H9 (cell line): Measurements from ENCODE around the gene BHLHE40. TPM values are rescaled to one million over a fixed set of nuclear protein-coding genes. Genes with fewer than 3 reads are reported as not detected.

ENCODE experiments used
- DNase-seq: peaks from one replicate; pipeline ENCODE4 v3.0.0-alpha.2; 2017
- H2AFZ ChIP-seq: one replicate; pipeline ENCODE4 v1.6.1; 2013; ENCODE audit warnings: mild to moderate bottlenecking, low read length, control low read depth, moderate library complexity
- H2AK5ac ChIP-seq: 2 replicates; pipeline ENCODE4 v1.6.1; 2013; ENCODE audit warnings: low read length, control low read depth, mixed read lengths; ENCODE audit not compliant: insufficient read length
- H2BK120ac ChIP-seq: one replicate; pipeline ENCODE4 v1.6.1; 2013; ENCODE audit warnings: low read depth, mild to moderate bottlenecking, low read length, control low read depth, inconsistent platforms; ENCODE audit not compliant: poor library complexity, severe bottlenecking
- H2BK12ac ChIP-seq: 2 replicates; pipeline ENCODE4 v1.6.1; 2013; ENCODE audit warnings: low read length, control low read depth, mixed read lengths, low read depth; ENCODE audit not compliant: insufficient read length
- H2BK15ac ChIP-seq: 2 replicates; pipeline ENCODE4 v1.6.1; 2013; ENCODE audit warnings: low read depth, low read length, control low read depth
- H2BK20ac ChIP-seq: one replicate; pipeline ENCODE4 v1.6.1; 2013; ENCODE audit warnings: low read depth, mild to moderate bottlenecking, low read length, control low read depth, inconsistent platforms; ENCODE audit not compliant: poor library complexity, severe bottlenecking
- H2BK5ac ChIP-seq: 2 replicates; pipeline ENCODE4 v1.6.1; 2013; ENCODE audit warnings: low read length, control low read depth, mixed read lengths; ENCODE audit not compliant: insufficient read length
- H3K14ac ChIP-seq: 2 replicates; pipeline ENCODE4 v1.6.1; 2013; ENCODE audit warnings: low read length, control low read depth; ENCODE audit not compliant: insufficient read depth
- H3K18ac ChIP-seq: 2 replicates; pipeline ENCODE4 v1.6.1; 2013; ENCODE audit warnings: low read depth, mild to moderate bottlenecking, mixed read lengths, low read length, control low read depth; ENCODE audit not compliant: insufficient read length
- H3K23ac ChIP-seq: 2 replicates; pipeline ENCODE4 v1.6.1; 2013; ENCODE audit warnings: low read length, control low read depth, mixed read lengths, low read depth; ENCODE audit not compliant: insufficient read length
- H3K23me2 ChIP-seq: 2 replicates; pipeline ENCODE4 v1.6.1; 2013; ENCODE audit warnings: low read depth, mild to moderate bottlenecking, mixed read lengths, low read length, control low read depth; ENCODE audit not compliant: insufficient read length, poor library complexity, severe bottlenecking
- H3K27ac ChIP-seq: 2 replicates; pipeline ENCODE4 v1.5.1; 2013; ENCODE audit warnings: low read length, control low read depth, mixed read lengths, low read depth; ENCODE audit not compliant: insufficient read length
- H3K27me3 ChIP-seq: 2 replicates; pipeline ENCODE4 v1.6.1; 2013; ENCODE audit warnings: low read length, control low read depth, inconsistent platforms; ENCODE audit not compliant: insufficient read depth
- H3K4ac ChIP-seq: 2 replicates; pipeline ENCODE4 v1.6.1; 2013; ENCODE audit warnings: low read depth, mild to moderate bottlenecking, control low read depth, inconsistent platforms, low read length, moderate library complexity
- H3K4me1 ChIP-seq: 2 replicates; pipeline ENCODE4 v1.6.1; 2013; ENCODE audit warnings: low read length, control low read depth, inconsistent platforms; ENCODE audit not compliant: insufficient read depth
- H3K4me2 ChIP-seq: 2 replicates; pipeline ENCODE4 v1.6.1; 2013; ENCODE audit warnings: low read length, control low read depth, mixed read lengths; ENCODE audit not compliant: insufficient read length, insufficient read depth
- H3K56ac ChIP-seq: 2 replicates; pipeline ENCODE4 v1.6.1; 2013; ENCODE audit warnings: low read depth, mild to moderate bottlenecking, mixed read lengths, low read length, control low read depth; ENCODE audit not compliant: insufficient read length
- H3K79me1 ChIP-seq: 2 replicates; pipeline ENCODE4 v1.6.1; 2013; ENCODE audit warnings: low read depth, mild to moderate bottlenecking, moderate library complexity, low read length, control low read depth, inconsistent platforms; ENCODE audit not compliant: insufficient read depth, poor library complexity, severe bottlenecking
- H3K79me2 ChIP-seq: 2 replicates; pipeline ENCODE4 v1.6.1; 2013; ENCODE audit warnings: low read length, control low read depth, inconsistent platforms; ENCODE audit not compliant: insufficient read depth
- H3K9ac ChIP-seq: 2 replicates; pipeline ENCODE4 v1.6.1; 2013; ENCODE audit warnings: low read length, control low read depth, mixed read lengths; ENCODE audit not compliant: insufficient read length; ENCODE audit errors: extremely low read depth
- H3K9me3 ChIP-seq: one replicate; pipeline ENCODE4 v1.6.1; 2013; ENCODE audit warnings: low read depth, low read length, inconsistent platforms; ENCODE audit not compliant: control insufficient read depth
- H3T11ph ChIP-seq: one replicate; pipeline ENCODE4 v1.6.1; 2013; ENCODE audit warnings: mild to moderate bottlenecking, low read length, control low read depth, inconsistent platforms
- H4K20me1 ChIP-seq: one replicate; pipeline ENCODE4 v1.6.1; 2013; ENCODE audit not compliant: control insufficient read depth, insufficient read length, insufficient read depth
- H4K5ac ChIP-seq: 2 replicates; pipeline ENCODE4 v1.6.1; 2013; ENCODE audit warnings: low read depth, mild to moderate bottlenecking, mixed read lengths, low read length, control low read depth; ENCODE audit not compliant: insufficient read length
- H4K8ac ChIP-seq: replicated peaks from 2 replicates; pipeline ENCODE4 v1.6.1; 2013; ENCODE audit warnings: low read length, control low read depth, mixed read lengths, low read depth; ENCODE audit not compliant: insufficient read length
- H4K91ac ChIP-seq: 2 replicates; pipeline ENCODE4 v1.6.1; 2013; ENCODE audit warnings: low read depth, mild to moderate bottlenecking, moderate library complexity, mixed read lengths, low read length, control low read depth; ENCODE audit not compliant: insufficient read length
- H3K27ac Mint-ChIP-seq, 3 experiments: 2 replicates in 2 of 3; 3 replicates in 1 of 3; pipeline ENCODE4 v1.8.0; 2020 to 2021; ENCODE audit warnings: mixed read lengths in 3 of 3, mild to moderate bottlenecking in 1 of 3, moderate library complexity in 1 of 3
- H3K27me3 Mint-ChIP-seq: 2 replicates; pipeline ENCODE4 v1.8.0; 2021; ENCODE audit warnings: low read depth, mild to moderate bottlenecking, moderate library complexity, mixed read lengths
- H3K36me3 Mint-ChIP-seq, 3 experiments: 2 replicates in 2 of 3; 3 replicates in 1 of 3; pipeline ENCODE4 v1.8.0; 2020 to 2021; ENCODE audit warnings: low read depth in 3 of 3, mixed read lengths in 3 of 3; ENCODE audit not compliant: insufficient read depth in 1 of 3
- H3K4me1 Mint-ChIP-seq, 2 experiments: 2 replicates each; pipeline ENCODE4 v1.8.0; 2020; ENCODE audit warnings: mixed read lengths in 2 of 2
- H3K4me3 Mint-ChIP-seq, 2 experiments: 2 replicates in 1 of 2; 3 replicates in 1 of 2; pipeline ENCODE4 v1.8.0; 2020 to 2021; ENCODE audit warnings: mild to moderate bottlenecking in 2 of 2, mixed read lengths in 2 of 2, moderate library complexity in 1 of 2
- H3K9me3 Mint-ChIP-seq, 2 experiments: 2 replicates in 1 of 2; 3 replicates in 1 of 2; pipeline ENCODE4 v1.8.0; 2020; ENCODE audit warnings: mild to moderate bottlenecking in 2 of 2, mixed read lengths in 2 of 2, moderate library complexity in 1 of 2
- WGBS: extraction: QIAGEN DNeasy Blood & Tissue Kit; methylation state at CpG from one replicate; pipeline ENCODE4 v1.1.7; 2013; ENCODE audit warnings: missing lambda C conversion rate, low lambda C conversion rate, mixed read lengths; ENCODE audit not compliant: insufficient read length; ENCODE audit errors: extremely low coverage; 5-methylcytosine and 5-hydroxymethylcytosine counted together
- total RNA-seq: library from RNA; stranded (reverse); gene quantifications from 2 replicates; pipeline ENCODE4 v1.2.1, GENCODE V29; 2021
- TF ChIP-seq, protein P1 (sequence below): fragments of 200-600 bp; sonication (generic); conservative IDR thresholded peaks from 3 replicates; pipeline ENCODE4 v1.8.0; 2021; ENCODE audit warnings: antibody characterized with exemption, mild to moderate bottlenecking

BHLHE40 gene
- total RNA-seq, 1 experiment from 2014 or later, result 4.1 TPM

DNA sequence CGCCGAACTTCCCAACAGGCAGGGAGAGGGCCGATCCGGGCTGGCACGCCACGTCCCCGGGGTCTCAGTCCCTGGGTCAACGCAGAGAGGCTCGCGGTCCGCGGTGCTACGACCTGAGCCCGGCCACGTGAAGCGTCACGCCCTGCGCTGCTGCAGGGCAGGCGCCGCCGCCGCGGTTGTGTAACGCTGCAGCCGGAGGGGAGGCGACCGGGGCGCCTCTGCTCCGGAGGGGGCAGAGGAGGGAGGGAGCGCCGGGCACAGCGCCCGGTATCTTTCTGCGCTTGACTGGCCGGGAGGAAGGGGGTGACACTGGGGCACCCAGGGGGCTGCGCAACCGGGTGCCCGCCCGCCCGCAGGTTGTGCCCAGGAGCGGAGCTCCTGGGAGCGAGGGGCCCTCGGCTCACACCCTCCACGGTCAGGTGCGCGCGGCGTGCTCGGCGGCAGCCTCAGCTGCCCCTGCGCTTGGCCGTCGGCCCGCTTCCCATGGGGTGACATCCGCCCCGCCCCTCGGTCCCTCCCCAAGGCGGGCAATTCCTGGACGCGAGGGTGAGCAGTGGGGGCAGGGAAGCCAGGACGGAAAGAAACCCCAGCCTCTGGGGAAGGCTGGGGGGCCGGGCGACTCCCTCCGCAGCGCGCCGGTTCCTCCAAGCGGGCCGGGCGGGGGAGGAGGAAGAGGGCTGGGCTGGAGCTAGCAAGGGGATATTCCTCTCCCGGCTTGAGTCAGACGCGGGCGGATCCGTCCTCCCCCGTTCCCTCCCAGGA, 852 bp upstream of the BHLHE40 start:
- Histone ChIP-seq H3K23ac (no peak overlapping the region), H2BK20ac (no peak overlapping the region), H3K79me1 (no peaks in the 10 kb centered on the region), H2AFZ (no peak overlapping the region), H2BK120ac (no peak overlapping the region), H3K56ac (no peak overlapping the region), H3K27me3 (no peaks in the 10 kb centered on the region; the same call in 1 of the 2 replicates), H3K79me2 (no peaks in the 10 kb centered on the region), H3K27ac (no peak overlapping the region), H3K18ac (no peak overlapping the region), H3K4ac (no peak overlapping the region), H3K23me2 (peaks cover 37% of the 10 kb centered on the region), H3K9ac (peak overlapping the region; percentile 39), H3T11ph (no peak overlapping the region), H3K4me1 (peaks cover 3% of the 10 kb centered on the region), H4K20me1 (no peaks in the 10 kb centered on the region), H2BK15ac (no peak overlapping the region), H4K91ac (no peak overlapping the region), H4K8ac (no peak overlapping the region), H2BK5ac (no peak overlapping the region), H3K14ac (peak overlapping the region; percentile 72), H4K5ac (no peak overlapping the region), H3K4me2 (peak overlapping the region; percentile 94), H2AK5ac (no peak overlapping the region), H3K9me3 (no peaks in the 10 kb centered on the region), H2BK12ac (no peak overlapping the region)
- Mint-ChIP-seq H3K36me3 (peaks cover 2 to 10% (median 6%) of the 10 kb centered on the region in 3 experiments; a peak in 5 of 7 replicates), H3K27ac (no peak overlapping the region), H3K9me3 (no peaks in the 10 kb centered on the region; a peak in 1 of 5 replicates), H3K27me3 (peaks cover 50% of the 10 kb centered on the region), H3K4me1 (peaks cover 33 to 35% of the 10 kb centered on the region in 2 experiments), H3K4me3 (peak overlapping the region; percentile 76 to 93)
- TF ChIP-seq, protein P1, sequence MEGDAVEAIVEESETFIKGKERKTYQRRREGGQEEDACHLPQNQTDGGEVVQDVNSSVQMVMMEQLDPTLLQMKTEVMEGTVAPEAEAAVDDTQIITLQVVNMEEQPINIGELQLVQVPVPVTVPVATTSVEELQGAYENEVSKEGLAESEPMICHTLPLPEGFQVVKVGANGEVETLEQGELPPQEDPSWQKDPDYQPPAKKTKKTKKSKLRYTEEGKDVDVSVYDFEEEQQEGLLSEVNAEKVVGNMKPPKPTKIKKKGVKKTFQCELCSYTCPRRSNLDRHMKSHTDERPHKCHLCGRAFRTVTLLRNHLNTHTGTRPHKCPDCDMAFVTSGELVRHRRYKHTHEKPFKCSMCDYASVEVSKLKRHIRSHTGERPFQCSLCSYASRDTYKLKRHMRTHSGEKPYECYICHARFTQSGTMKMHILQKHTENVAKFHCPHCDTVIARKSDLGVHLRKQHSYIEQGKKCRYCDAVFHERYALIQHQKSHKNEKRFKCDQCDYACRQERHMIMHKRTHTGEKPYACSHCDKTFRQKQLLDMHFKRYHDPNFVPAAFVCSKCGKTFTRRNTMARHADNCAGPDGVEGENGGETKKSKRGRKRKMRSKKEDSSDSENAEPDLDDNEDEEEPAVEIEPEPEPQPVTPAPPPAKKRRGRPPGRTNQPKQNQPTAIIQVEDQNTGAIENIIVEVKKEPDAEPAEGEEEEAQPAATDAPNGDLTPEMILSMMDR, result no peak
- WGBS, result no CpG with 5 or more reads among the region's 76 CpGs
- peak; percentile 87 for DNase-seq
